ENCODE results near the gene XIRP1.

DNA sequence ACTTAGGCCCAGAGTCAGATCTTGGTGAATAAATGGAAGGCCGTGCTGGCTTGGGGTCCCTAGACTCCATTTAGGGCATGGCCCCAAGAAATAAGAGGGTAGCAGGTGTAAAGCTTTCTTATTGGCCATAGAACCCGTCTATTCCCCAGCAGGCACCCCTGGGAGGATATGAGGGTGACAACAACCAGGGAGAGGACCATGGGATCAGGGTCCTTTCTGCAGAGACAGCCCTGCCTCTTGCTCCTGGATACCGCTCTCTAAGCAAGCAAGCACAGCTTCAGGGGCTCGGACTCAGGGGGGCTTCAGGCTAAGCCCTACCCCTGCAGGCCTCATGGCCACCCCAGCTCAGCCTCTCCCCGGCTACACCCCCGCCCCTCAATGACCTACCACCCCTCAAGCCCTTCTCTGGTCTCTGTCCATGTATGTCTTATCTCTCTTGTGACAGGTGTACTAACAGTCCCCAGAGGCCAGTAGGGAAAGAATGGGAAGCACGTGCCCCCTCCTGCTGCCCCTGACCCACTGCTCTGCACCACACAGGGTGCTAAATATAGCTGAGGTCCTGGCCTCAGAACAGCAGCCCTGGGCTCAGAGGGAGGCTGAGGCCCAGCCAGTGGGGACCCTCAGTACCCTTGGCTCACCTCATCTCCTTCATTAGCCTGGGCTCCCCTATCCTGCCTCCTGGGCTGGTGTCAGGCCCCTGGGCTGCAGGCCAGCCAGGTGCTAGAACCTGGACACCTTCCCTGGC lies 1.9 kb downstream of the XIRP1 start:
- TF ChIP-seq, protein P1, sequence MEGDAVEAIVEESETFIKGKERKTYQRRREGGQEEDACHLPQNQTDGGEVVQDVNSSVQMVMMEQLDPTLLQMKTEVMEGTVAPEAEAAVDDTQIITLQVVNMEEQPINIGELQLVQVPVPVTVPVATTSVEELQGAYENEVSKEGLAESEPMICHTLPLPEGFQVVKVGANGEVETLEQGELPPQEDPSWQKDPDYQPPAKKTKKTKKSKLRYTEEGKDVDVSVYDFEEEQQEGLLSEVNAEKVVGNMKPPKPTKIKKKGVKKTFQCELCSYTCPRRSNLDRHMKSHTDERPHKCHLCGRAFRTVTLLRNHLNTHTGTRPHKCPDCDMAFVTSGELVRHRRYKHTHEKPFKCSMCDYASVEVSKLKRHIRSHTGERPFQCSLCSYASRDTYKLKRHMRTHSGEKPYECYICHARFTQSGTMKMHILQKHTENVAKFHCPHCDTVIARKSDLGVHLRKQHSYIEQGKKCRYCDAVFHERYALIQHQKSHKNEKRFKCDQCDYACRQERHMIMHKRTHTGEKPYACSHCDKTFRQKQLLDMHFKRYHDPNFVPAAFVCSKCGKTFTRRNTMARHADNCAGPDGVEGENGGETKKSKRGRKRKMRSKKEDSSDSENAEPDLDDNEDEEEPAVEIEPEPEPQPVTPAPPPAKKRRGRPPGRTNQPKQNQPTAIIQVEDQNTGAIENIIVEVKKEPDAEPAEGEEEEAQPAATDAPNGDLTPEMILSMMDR (IDR thresholded peaks at IDR 0.05), result no peak
- TF ChIP-seq POLR2AphosphoS5 (IDR thresholded peaks at IDR 0.05), result no peak
- no peak for TF ChIP-seq POLR2A (IDR thresholded peaks at IDR 0.05)

All from gastroesophageal sphincter (tissue), 3 donors.